HFF-Myc (cell line): ENCODE results near the gene OR6M1.

Experiments
- DNase-seq: peaks from one replicate; pipeline ENCODE4 v3.0.0-alpha.2; 2011; ENCODE audit warnings: low read depth; ENCODE audit errors: extremely low read depth
- H3K4me3 ChIP-seq: replicated peaks from 2 replicates; pipeline ENCODE4 v1.5.1; 2011; ENCODE audit warnings: low read depth, mild to moderate bottlenecking, control low read depth, low read length
- TF ChIP-seq, protein P1 (sequence below): IDR thresholded peaks from 2 replicates; pipeline ENCODE4 v1.5.1; 2012; ENCODE audit warnings: mild to moderate bottlenecking, low read depth, low read length, control low read depth; ENCODE audit errors: missing control alignments

Gene OR6M1

DNA sequence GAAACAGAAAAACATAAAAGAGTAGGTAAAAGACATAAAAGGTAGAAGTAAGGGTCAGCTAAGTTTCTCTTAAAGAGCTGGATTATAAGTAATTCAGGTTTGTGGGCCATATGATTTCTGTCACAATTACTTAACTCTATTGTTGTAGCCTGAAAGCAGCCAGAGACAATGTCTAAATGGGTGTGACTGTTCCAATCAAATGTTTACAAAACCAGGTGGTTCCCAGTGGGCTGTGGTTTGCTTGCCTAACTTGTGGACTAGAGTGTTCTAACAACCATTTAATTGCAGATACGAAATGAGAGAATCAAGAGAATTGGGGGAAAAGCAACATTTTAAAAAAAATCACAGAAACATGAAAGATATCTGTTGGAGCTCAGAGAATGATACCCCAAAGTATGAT lies 22.6 kb downstream of the OR6M1 start:
- TF ChIP-seq, protein P1, sequence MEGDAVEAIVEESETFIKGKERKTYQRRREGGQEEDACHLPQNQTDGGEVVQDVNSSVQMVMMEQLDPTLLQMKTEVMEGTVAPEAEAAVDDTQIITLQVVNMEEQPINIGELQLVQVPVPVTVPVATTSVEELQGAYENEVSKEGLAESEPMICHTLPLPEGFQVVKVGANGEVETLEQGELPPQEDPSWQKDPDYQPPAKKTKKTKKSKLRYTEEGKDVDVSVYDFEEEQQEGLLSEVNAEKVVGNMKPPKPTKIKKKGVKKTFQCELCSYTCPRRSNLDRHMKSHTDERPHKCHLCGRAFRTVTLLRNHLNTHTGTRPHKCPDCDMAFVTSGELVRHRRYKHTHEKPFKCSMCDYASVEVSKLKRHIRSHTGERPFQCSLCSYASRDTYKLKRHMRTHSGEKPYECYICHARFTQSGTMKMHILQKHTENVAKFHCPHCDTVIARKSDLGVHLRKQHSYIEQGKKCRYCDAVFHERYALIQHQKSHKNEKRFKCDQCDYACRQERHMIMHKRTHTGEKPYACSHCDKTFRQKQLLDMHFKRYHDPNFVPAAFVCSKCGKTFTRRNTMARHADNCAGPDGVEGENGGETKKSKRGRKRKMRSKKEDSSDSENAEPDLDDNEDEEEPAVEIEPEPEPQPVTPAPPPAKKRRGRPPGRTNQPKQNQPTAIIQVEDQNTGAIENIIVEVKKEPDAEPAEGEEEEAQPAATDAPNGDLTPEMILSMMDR, result no peak
- H3K4me3 ChIP-seq, result no peak overlapping the region
- DNase-seq, result no peak

DNA sequence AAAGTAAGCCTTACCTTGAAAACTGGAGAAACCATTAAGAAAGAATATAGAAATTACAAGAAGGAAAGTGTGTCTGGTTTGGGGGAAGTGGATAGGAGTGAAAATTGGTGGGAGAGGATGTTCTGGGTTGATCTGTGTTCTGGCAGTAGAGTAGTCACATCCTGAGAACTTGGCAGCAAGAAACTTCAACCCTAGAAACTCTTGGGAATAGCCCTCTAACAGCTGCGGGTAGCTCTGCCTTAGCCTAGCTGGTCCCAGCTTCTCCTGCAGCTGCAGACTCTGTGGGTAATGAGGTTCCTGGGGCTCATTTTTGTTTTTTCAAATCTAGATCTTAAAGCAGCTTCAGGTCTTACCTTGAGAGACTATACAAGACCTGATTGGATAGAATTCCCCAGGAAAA lies 27.6 kb downstream of the OR6M1 start:
- no peak for DNase-seq
- TF ChIP-seq, protein P1, result no peak
- H3K4me3 ChIP-seq, result no peak overlapping the region

DNA sequence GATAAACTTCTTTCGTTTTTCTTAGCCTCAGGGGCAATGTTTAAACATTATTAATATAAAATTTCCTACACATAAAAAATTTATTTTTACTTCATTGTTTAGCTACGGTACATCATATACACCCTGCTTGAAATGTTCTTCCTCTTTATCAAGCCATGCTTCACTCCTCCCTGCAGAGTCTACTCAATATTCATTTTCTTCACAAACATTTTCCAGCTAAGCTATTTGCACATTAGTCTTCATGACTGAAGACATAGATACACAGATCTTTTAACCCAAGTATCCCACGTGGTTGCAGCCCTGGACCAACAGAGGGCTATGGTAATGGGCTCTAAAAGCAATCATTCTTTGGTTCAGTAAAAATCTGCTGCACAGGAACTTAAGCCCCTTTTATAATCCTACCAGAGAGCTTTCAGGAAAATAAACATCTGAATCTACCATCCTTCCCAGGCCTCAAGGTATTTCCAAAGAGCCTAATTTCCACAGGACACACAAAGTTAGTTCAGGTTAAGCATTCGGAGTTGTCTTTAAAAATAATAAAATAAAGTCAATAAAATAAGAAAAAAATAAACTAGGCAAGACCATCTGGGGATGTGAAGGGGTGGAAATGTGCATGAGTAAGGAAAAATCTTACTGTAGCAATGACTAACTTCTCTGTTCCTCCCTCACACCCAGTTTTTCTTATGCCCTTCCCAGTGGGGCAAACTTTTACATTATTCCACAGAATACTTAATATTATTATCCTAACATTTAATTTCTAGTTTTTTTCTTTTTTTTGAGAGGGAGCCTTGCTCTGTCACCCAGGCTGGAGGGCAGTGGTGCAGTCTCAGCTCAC lies 30.2 kb downstream of the OR6M1 start:
- no peak for DNase-seq
- TF ChIP-seq, protein P1, result no peak
- H3K4me3 ChIP-seq, result no peak overlapping the region

DNA sequence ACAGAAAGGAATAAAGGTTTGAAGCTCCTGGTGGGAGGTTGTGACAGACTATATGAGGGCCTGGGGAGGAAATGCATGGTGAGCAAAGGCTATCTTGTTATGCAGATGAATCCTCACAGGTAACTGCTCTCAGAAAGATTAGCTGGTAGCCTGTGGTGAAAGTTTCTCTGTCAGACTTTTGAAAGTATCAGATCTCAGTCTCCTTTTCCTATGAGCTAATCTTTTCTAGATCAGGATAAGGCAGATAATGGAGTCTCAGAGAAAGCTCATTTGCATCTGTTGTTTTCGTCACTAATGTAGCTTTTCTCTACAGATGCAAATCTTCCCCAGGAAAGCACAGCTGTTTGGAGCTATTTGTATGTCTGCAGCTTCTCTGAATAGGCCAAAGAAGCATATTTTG lies 30.9 kb downstream of the OR6M1 start:
- no peak overlapping the region for H3K4me3 ChIP-seq
- DNase-seq, result no peak
- TF ChIP-seq, protein P1, result no peak

GRCh38 chr11:123773959-123774358 lies 32.2 kb downstream of the OR6M1 start:
- H3K4me3 ChIP-seq, result no peak overlapping the region
- TF ChIP-seq, protein P1, result no peak
- no peak for DNase-seq

DNA sequence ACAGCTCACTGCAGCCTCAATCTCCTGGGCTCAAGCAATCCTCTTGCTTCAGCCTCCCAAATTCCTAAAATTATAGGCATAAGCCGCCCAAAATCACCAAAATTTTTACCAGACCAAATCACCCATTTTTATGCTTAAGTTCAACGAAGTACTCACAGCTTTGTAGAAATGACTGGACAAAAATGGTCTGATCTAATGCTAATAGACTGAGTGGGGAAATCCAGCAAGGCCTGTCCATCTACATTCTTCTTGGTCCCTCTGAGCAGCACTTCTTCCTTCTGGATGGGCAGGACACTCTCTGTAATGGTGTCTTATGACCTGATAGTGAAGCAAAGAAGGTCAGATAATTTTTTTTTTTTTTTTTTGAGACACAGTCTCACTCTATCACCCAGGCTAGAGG lies 33.1 kb downstream of the OR6M1 start:
- TF ChIP-seq, protein P1, result no peak
- no peak for DNase-seq
- no peak overlapping the region for H3K4me3 ChIP-seq

DNA sequence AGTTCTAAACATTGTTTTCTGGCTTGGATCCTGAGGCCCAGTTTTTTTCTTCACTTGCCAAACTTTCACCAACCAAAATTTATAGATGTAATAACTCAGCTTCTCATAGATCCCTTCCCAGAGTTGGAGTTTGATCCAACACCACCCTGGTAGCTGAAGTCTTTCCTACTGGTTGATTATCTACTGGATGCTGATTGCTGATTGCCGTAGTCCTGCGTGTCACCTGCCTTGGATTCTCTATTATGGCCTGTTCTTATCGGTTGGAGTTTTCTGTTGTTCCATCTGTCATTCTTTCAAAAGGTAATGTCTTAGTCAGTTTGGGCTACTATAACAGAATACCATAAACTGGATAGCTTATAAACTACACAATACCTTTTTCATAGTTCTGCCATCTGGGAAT lies 34.5 kb downstream of the OR6M1 start:
- H3K4me3 ChIP-seq, result no peak overlapping the region
- TF ChIP-seq, protein P1, result no peak

More for the DNA sequence above, 34.5 kb downstream of the OR6M1 start:
- no peak for DNase-seq
